Retinal pigment epithelial cell (primary cell): ENCODE data around the gene RNASEH1.
A peak's percentile ranks its signal among the peaks of the same experiment; 100 is the strongest.

Experiments
- DNase-seq: peaks from one replicate; pipeline ENCODE4 v3.0.0-alpha.2; 2010; ENCODE audit warnings: low read depth
- H3K4me3 ChIP-seq: 2 replicates; pipeline ENCODE4 v1.5.1; 2011; ENCODE audit warnings: mild to moderate bottlenecking, low read length, control low read depth, moderate library complexity
- CTCF ChIP-seq: conservative IDR thresholded peaks from 2 replicates; pipeline ENCODE4 v1.5.1; 2011; ENCODE audit warnings: low read depth, low read length, control low read depth, inconsistent platforms

Gene RNASEH1

GRCh38 chr2:3566806-3567205, 8.7 kb upstream of the RNASEH1 start:
- no peak for DNase-seq
- no peak overlapping the region for H3K4me3 ChIP-seq
- TF ChIP-seq CTCF, result no peak

- TF ChIP-seq CTCF, result no peak
- no peak overlapping the region for H3K4me3 ChIP-seq
- no peak for DNase-seq
Measured at GRCh38 chr2:3565117-3565516, 7.0 kb upstream of the RNASEH1 start.

GRCh38 chr2:3563521-3563976, 5.4 kb upstream of the RNASEH1 start:
- H3K4me3 ChIP-seq, result no peak overlapping the region
- DNase-seq, result no peak
- no peak for TF ChIP-seq CTCF

DNA sequence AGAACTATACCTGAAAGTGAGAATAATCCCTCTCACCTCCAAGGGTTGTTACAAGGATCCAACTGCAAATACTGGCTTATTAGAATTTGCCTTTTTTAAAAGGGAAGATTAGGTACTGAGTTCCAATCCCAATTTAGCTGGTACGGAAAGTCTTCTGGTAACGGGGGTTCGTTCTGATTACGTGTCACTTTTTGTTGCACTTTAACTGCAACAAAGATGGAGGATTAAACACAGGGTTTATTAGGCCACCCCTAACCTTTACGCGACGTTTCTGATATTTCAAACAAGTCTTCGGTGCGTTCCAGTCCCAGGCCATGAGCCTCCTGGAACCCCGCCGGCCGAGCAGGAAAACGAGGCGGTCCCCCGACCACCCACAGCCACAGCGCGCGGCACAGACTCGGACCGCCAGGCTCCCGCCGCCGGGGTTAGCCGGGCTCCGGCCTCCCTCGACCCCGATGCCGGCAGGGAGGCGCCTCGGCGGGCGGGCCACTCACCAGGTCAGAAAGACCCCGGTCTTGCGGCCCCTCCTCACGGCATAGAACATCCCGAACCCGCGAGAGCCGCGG, 411 bp downstream of the RNASEH1 start:
- no peak for DNase-seq
- H3K4me3 ChIP-seq, result peak overlapping the region; percentile 75
- TF ChIP-seq CTCF, result no peak

GRCh38 chr2:3553946-3554345, 4.2 kb downstream of the RNASEH1 start:
- TF ChIP-seq CTCF, result no peak
- DNase-seq, result no peak
- no peak overlapping the region for H3K4me3 ChIP-seq

- DNase-seq, result no peak
- TF ChIP-seq CTCF, result no peak
- H3K4me3 ChIP-seq, result no peak overlapping the region
Measured at GRCh38 chr2:3547915-3548314, 10.2 kb downstream of the RNASEH1 start.

GRCh38 chr2:3545788-3546478, 12.2 kb downstream of the RNASEH1 start:
- TF ChIP-seq CTCF, result no peak
- DNase-seq, result no peak

More at GRCh38 chr2:3545788-3546478, 12.2 kb downstream of the RNASEH1 start:
- H3K4me3 ChIP-seq, result no peak overlapping the region
